IMR-90 (cell line): ENCODE results near the gene TULP4. TPM values are rescaled to one million over a fixed set of nuclear protein-coding genes. Genes with fewer than 3 reads are reported as not detected.

Experiments
- ATAC-seq: fragments of 200-7000 bp; cut with Tn5 transposase; 2 replicates; pipeline ENCODE4 v1.9.1; 2020; ENCODE audit warnings: low read depth, mild to moderate bottlenecking, moderate library complexity
- BruUV-seq: library from RNA; stranded (reverse); fragments of 400-500 nt; replicated peaks from 2 replicates; lab custom pipeline; 2021; lab: Mats Ljungman, UMichigan
- CTCF ChIA-PET: fragments of 300-600 bp; formaldehyde crosslinking; extraction: SDS; loops from one replicate; lab custom pipeline; 2021; ENCODE audit warnings: antibody characterized with exemption; lab: Yijun Ruan, JAX
- POLR2A ChIA-PET: fragments of 300-600 bp; sonication (Branson Sonifier 250); formaldehyde crosslinking; loops from one replicate; lab custom pipeline; 2022; ENCODE audit warnings: antibody characterized with exemption; ENCODE audit not compliant: unreplicated experiment; lab: Charles Lee
- DNase-seq: peaks from one replicate; pipeline ENCODE4 v3.0.0; 2013
- H2AFZ ChIP-seq: replicated peaks from 2 replicates; pipeline ENCODE3; 2013; ENCODE audit warnings: low read length, mild to moderate bottlenecking; ENCODE audit not compliant: poor library complexity
- H2AK5ac ChIP-seq: 2 replicates; pipeline ENCODE4 v1.6.1; 2013; ENCODE audit warnings: low read depth, low read length, inconsistent platforms
- H2AK9ac ChIP-seq: replicated peaks from 2 replicates; pipeline ENCODE3; 2013; ENCODE audit warnings: mild to moderate bottlenecking, low read depth, low read length, moderate library complexity; ENCODE audit not compliant: poor library complexity
- H2BK120ac ChIP-seq: 2 replicates; pipeline ENCODE4 v1.6.1; 2013; ENCODE audit warnings: low read depth, low read length, inconsistent platforms
- H2BK15ac ChIP-seq: 3 replicates; pipeline ENCODE4 v1.6.1; 2013; ENCODE audit warnings: low read depth, low read length, inconsistent platforms
- H2BK20ac ChIP-seq: 2 replicates; pipeline ENCODE4 v1.6.1; 2013; ENCODE audit warnings: low read depth, mild to moderate bottlenecking, inconsistent platforms, low read length, moderate library complexity
- H2BK5ac ChIP-seq: 2 replicates; pipeline ENCODE4 v1.6.1; 2013; ENCODE audit warnings: mild to moderate bottlenecking, low read depth, low read length, inconsistent platforms; ENCODE audit not compliant: poor library complexity, severe bottlenecking
- H3K14ac ChIP-seq: replicated peaks from 2 replicates; pipeline ENCODE4 v1.6.1; 2013; ENCODE audit warnings: low read depth, low read length, inconsistent platforms
- H3K18ac ChIP-seq: 2 replicates; pipeline ENCODE4 v1.6.1; 2013; ENCODE audit warnings: low read depth, low read length, control low read depth
- H3K23ac ChIP-seq: 2 replicates; pipeline ENCODE4 v1.6.1; 2013; ENCODE audit warnings: low read depth, low read length, inconsistent platforms
- H3K27ac ChIP-seq: 2 replicates; pipeline ENCODE4 v1.5.1; 2013; ENCODE audit warnings: mild to moderate bottlenecking, control low read depth, low read length; ENCODE audit not compliant: insufficient read depth
- H3K27me3 ChIP-seq: 2 replicates; pipeline ENCODE4 v1.6.1; 2013; ENCODE audit warnings: low read length; ENCODE audit not compliant: control insufficient read depth, insufficient read depth
- H3K36me3 ChIP-seq: 2 replicates; pipeline ENCODE4 v1.6.1; 2013; ENCODE audit warnings: low read length, mixed read lengths; ENCODE audit not compliant: control insufficient read depth, insufficient read depth
- H3K4ac ChIP-seq: 2 replicates; pipeline ENCODE4 v1.6.1; 2013; ENCODE audit warnings: low read depth, low read length, inconsistent platforms
- H3K4me1 ChIP-seq: 2 replicates; pipeline ENCODE4 v1.6.1; 2013; ENCODE audit warnings: low read length, mixed read lengths; ENCODE audit not compliant: control insufficient read depth, insufficient read depth
- H3K4me2 ChIP-seq: 2 replicates; pipeline ENCODE4 v1.6.1; 2013; ENCODE audit warnings: low read depth, mild to moderate bottlenecking, control low read depth, low read length, moderate library complexity
- H3K4me3 ChIP-seq: 2 replicates; pipeline ENCODE4 v1.5.1; 2013; ENCODE audit warnings: low read depth, mild to moderate bottlenecking, control low read depth, low read length, moderate library complexity; ENCODE audit not compliant: insufficient read depth
- H3K56ac ChIP-seq: 2 replicates; pipeline ENCODE4 v1.6.1; 2013; ENCODE audit warnings: low read length, inconsistent platforms; ENCODE audit not compliant: insufficient read depth; ENCODE audit errors: extremely low read depth
- H3K79me1 ChIP-seq, 2 experiments: 2 replicates each; pipeline ENCODE4 v1.6.1; 2013; ENCODE audit warnings: low read length in 2 of 2, inconsistent platforms in 1 of 2, low read depth in 1 of 2
- H3K9ac ChIP-seq: 2 replicates; pipeline ENCODE4 v1.6.1; 2013; ENCODE audit warnings: low read depth, low read length, control low read depth
- H3K9me1 ChIP-seq: 2 replicates; pipeline ENCODE4 v1.6.1; 2013; ENCODE audit warnings: low read length, inconsistent platforms; ENCODE audit not compliant: insufficient read depth
- H3K9me3 ChIP-seq: 2 replicates; pipeline ENCODE4 v1.6.1; 2013; ENCODE audit warnings: low read length; ENCODE audit not compliant: control insufficient read depth, insufficient read depth
- H4K20me1 ChIP-seq: 2 replicates; pipeline ENCODE4 v1.6.1; 2013; ENCODE audit warnings: low read length, inconsistent platforms; ENCODE audit not compliant: insufficient read depth
- H4K5ac ChIP-seq: 2 replicates; pipeline ENCODE4 v1.6.1; 2013; ENCODE audit warnings: mild to moderate bottlenecking, low read depth, low read length, control low read depth
- H4K8ac ChIP-seq, 2 experiments: 2 replicates each; pipeline ENCODE4 v1.6.1; 2013; ENCODE audit warnings: low read depth in 2 of 2, low read length in 2 of 2, control low read depth in 1 of 2, inconsistent platforms in 1 of 2
- H4K91ac ChIP-seq: 2 replicates; pipeline ENCODE4 v1.6.1; 2013; ENCODE audit warnings: low read depth, low read length, inconsistent platforms; ENCODE audit not compliant: insufficient read depth
- MAZ ChIP-seq: IDR thresholded peaks from 2 replicates; pipeline ENCODE4 v1.6.1; 2012; ENCODE audit warnings: low read depth, mild to moderate bottlenecking, low read length, improper control_type of control experiment, moderate library complexity, borderline replicate concordance
- SMC3 ChIP-seq: fragments of 150-350 bp; IDR thresholded peaks from 2 replicates; pipeline ENCODE4 v1.6.1; 2016; ENCODE audit warnings: low read depth, mild to moderate bottlenecking, antibody characterized with exemption, low read length, moderate library complexity
- WGBS, 2 experiments: methylation state at CpG; one replicate each; pipeline versions ENCODE4 v1.1.5 to v1.1.7; 2013; ENCODE audit warnings: missing lambda C conversion rate in 2 of 2; ENCODE audit not compliant: insufficient read length in 1 of 2; ENCODE audit errors: extremely low coverage in 2 of 2; 5-methylcytosine and 5-hydroxymethylcytosine counted together
- dilution Hi-C: fragments of 300-500 bp; cut with HindIII; formaldehyde crosslinking; loops from one replicate; pipeline ENCODE4 v1.14.3; 2018; ENCODE audit warnings: low sequenced_read_pairs; ENCODE audit not compliant: unreplicated experiment
- in situ Hi-C: fragments of 300-500 bp; cut with MboI; formaldehyde crosslinking; loops from 3 replicates; pipeline ENCODE4 v1.14.3; 2019; ENCODE audit warnings: low sequenced_read_pairs, inconsistent platforms, mixed read lengths
- intact Hi-C: fragments of 100-400 bp; cut with micrococcal nuclease; formaldehyde crosslinking; loops from 2 replicates; pipeline ENCODE4 v1.10.0; 2022
- polyA plus RNA-seq, 3 experiments: library from polyadenylated mRNA; depleted of rRNA; stranded (reverse); fragments of >200 nt; gene quantifications; 2 replicates each; pipeline ENCODE4 v1.2.3, GENCODE V29; 2012; ENCODE audit warnings: low replicate concordance in 1 of 3
- total RNA-seq: library from RNA; depleted of rRNA; stranded (reverse); fragments of >200 nt; gene quantifications from 2 replicates; pipeline ENCODE4 v1.2.3, GENCODE V29; 2012

The TULP4 gene
- total and polyA plus RNA-seq, 2 of the 4 experiments (the other 2 are of a cell fraction) = 8.1 to 30.6 TPM

- Histone ChIP-seq H4K5ac (no peak overlapping the region), H3K27me3 (no peaks in the 10 kb centered on the region), H3K4ac (no peak overlapping the region), H3K4me2 (no peak overlapping the region), H3K36me3 (peaks cover 12% of the 10 kb centered on the region), H2BK120ac (no peak overlapping the region), H3K9me3 (no peaks in the 10 kb centered on the region; the same call in 1 of the 2 replicates), H4K8ac (no peak overlapping the region), H2BK20ac (no peak overlapping the region), H4K20me1 (no peaks in the 10 kb centered on the region), H2AFZ (no peak overlapping the region), H3K9ac (no peak overlapping the region), H3K23ac (no peak overlapping the region), H4K91ac (no peak overlapping the region), H3K79me1 (peaks cover 0 to 5% of the 10 kb centered on the region in 2 experiments; a peak in 1 of 4 replicates), H3K4me3 (no peak overlapping the region), H2BK5ac (no peak overlapping the region), H3K9me1 (peaks cover 15% of the 10 kb centered on the region; the same call in 1 of the 2 replicates), H2AK9ac (no peak overlapping the region), H3K27ac (no peak overlapping the region), H2AK5ac (no peak overlapping the region), H3K18ac (no peak overlapping the region), H3K56ac (no peak overlapping the region), H3K4me1 (no peaks in the 10 kb centered on the region), H3K14ac (no peak overlapping the region), H2BK15ac (no peak overlapping the region)
- TF ChIP-seq MAZ (no peak), SMC3 (no peak)
- BruUV-seq = no TSS peak
- 83% methylated on average over 1 of the region's 5 CpGs; no CpG with 5 or more reads in 1 of the 2 experiments for WGBS, 2 experiments
- DNase-seq (no peak), ATAC-seq (no peak)
- ChIA-PET CTCF (no interaction called here), POLR2A (no interaction called here)
- in situ Hi-C loops (no loop called here), dilution Hi-C loops (no loop called here), intact Hi-C loops (loop anchor here (2.0 kb wide), 1 partner anchor 15 kb away; no protein-coding TSS in a partner anchor)
Measured at GRCh38 chr6:158445426-158446085, 133.3 kb downstream of the TULP4 start.
